Measurements from ENCODE around the gene GMDS. TPM values are rescaled to one million over a fixed set of nuclear protein-coding genes. Genes with fewer than 3 reads are reported as not detected.

GMDS gene
- total and polyA plus RNA-seq, 2 of the 13 experiments (the other 11 are each of a cell fraction or from before 2014, with no cell fraction given) = 64.4 to 112 TPM

- TF ChIP-seq AGO1 (IDR thresholded peaks at IDR 0.05; ENCODE audit: low read depth, low read length, poor library complexity, severe bottlenecking) = no peak
- no peak for TF ChIP-seq XRCC5 (optimal IDR thresholded peaks at IDR 0.05; ENCODE audit: low read length)
- TF ChIP-seq BCL6 (CRISPR knock-in tag; IDR thresholded peaks at IDR 0.05) = peak; percentile 77
- TF ChIP-seq PAF1 (CRISPR knock-in tag; IDR thresholded peaks at IDR 0.05) = no peak
- no peak for TF ChIP-seq DBP (CRISPR knock-in tag; IDR thresholded peaks at IDR 0.05; ENCODE audit: not compliant biosample characterization)
- TF ChIP-seq ZNF382 (CRISPR knock-in tag; IDR thresholded peaks at IDR 0.05; ENCODE audit: borderline replicate concordance) = no peak
- no peak for TF ChIP-seq ZNF678 (CRISPR knock-in tag; IDR thresholded peaks at IDR 0.05)
- TF ChIP-seq HNF1A (IDR thresholded peaks at IDR 0.05; ENCODE audit: low read depth) = no peak
- TF ChIP-seq HNF1A (CRISPR knock-in tag; IDR thresholded peaks at IDR 0.05; ENCODE audit: borderline replicate concordance) = no peak
- TF ChIP-seq, protein P1, sequence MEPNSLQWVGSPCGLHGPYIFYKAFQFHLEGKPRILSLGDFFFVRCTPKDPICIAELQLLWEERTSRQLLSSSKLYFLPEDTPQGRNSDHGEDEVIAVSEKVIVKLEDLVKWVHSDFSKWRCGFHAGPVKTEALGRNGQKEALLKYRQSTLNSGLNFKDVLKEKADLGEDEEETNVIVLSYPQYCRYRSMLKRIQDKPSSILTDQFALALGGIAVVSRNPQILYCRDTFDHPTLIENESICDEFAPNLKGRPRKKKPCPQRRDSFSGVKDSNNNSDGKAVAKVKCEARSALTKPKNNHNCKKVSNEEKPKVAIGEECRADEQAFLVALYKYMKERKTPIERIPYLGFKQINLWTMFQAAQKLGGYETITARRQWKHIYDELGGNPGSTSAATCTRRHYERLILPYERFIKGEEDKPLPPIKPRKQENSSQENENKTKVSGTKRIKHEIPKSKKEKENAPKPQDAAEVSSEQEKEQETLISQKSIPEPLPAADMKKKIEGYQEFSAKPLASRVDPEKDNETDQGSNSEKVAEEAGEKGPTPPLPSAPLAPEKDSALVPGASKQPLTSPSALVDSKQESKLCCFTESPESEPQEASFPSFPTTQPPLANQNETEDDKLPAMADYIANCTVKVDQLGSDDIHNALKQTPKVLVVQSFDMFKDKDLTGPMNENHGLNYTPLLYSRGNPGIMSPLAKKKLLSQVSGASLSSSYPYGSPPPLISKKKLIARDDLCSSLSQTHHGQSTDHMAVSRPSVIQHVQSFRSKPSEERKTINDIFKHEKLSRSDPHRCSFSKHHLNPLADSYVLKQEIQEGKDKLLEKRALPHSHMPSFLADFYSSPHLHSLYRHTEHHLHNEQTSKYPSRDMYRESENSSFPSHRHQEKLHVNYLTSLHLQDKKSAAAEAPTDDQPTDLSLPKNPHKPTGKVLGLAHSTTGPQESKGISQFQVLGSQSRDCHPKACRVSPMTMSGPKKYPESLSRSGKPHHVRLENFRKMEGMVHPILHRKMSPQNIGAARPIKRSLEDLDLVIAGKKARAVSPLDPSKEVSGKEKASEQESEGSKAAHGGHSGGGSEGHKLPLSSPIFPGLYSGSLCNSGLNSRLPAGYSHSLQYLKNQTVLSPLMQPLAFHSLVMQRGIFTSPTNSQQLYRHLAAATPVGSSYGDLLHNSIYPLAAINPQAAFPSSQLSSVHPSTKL (CRISPR knock-in tag; IDR thresholded peaks at IDR 0.05) = peak; percentile 84
- TF ChIP-seq, protein P2, sequence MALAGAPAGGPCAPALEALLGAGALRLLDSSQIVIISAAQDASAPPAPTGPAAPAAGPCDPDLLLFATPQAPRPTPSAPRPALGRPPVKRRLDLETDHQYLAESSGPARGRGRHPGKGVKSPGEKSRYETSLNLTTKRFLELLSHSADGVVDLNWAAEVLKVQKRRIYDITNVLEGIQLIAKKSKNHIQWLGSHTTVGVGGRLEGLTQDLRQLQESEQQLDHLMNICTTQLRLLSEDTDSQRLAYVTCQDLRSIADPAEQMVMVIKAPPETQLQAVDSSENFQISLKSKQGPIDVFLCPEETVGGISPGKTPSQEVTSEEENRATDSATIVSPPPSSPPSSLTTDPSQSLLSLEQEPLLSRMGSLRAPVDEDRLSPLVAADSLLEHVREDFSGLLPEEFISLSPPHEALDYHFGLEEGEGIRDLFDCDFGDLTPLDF (CRISPR knock-in tag; IDR thresholded peaks at IDR 0.05) = no peak
- no peak for TF ChIP-seq ZFP82 (CRISPR knock-in tag; IDR thresholded peaks at IDR 0.05; ENCODE audit: borderline replicate concordance)
- TF ChIP-seq CCAR2 (optimal IDR thresholded peaks at IDR 0.05; ENCODE audit: low read depth, low read length) = no peak
- TF ChIP-seq CSRNP2 (CRISPR knock-in tag; conservative IDR thresholded peaks at IDR 0.05; ENCODE audit: low read depth) = no peak
- TF ChIP-seq POGZ (CRISPR knock-in tag; IDR thresholded peaks at IDR 0.05) = peak; percentile 72; the same call in 1 of the 2 replicates
- no peak for TF ChIP-seq CENPT (CRISPR knock-in tag; IDR thresholded peaks at IDR 0.05; ENCODE audit: low read depth)
Measured at GRCh38 chr6:2245877-2246863, 765 bp upstream of the GMDS start (continued).
